Epithelial cell of esophagus (primary cell): Measurements from ENCODE around the gene PKN2.
A peak's percentile ranks its signal among the peaks of the same experiment; 100 is the strongest.

ENCODE experiments used
- DNase-seq: peaks from one replicate; pipeline ENCODE4 v3.0.0; 2010; ENCODE audit warnings: low read depth
- H3K4me3 ChIP-seq: 2 replicates; pipeline ENCODE4 v1.5.1; 2011; ENCODE audit warnings: mild to moderate bottlenecking, low read length, control low read depth
- CTCF ChIP-seq: IDR thresholded peaks from 2 replicates; pipeline ENCODE4 v1.5.1; 2011; ENCODE audit warnings: low read depth, mild to moderate bottlenecking, low read length, control low read depth, inconsistent platforms; ENCODE audit not compliant: insufficient read depth; ENCODE audit errors: missing control alignments

PKN2 gene

GRCh38 chr1:88673446-88673845, 10.6 kb upstream of the PKN2 start:
- TF ChIP-seq CTCF, result no peak
- DNase-seq, result no peak
- no peak overlapping the region for H3K4me3 ChIP-seq

GRCh38 chr1:88678405-88678804, 5.7 kb upstream of the PKN2 start:
- TF ChIP-seq CTCF, result no peak
- no peak overlapping the region for H3K4me3 ChIP-seq
- DNase-seq, result no peak

- H3K4me3 ChIP-seq, result no peak overlapping the region
- DNase-seq, result no peak
- TF ChIP-seq CTCF, result no peak
Measured at GRCh38 chr1:88680471-88680870, 3.6 kb upstream of the PKN2 start.

GRCh38 chr1:88680911-88681622, 3.0 kb upstream of the PKN2 start:
- DNase-seq, result peak; percentile 30
- no peak overlapping the region for H3K4me3 ChIP-seq
- no peak for TF ChIP-seq CTCF

- TF ChIP-seq CTCF, result no peak
- peak; percentile 64 for DNase-seq
- H3K4me3 ChIP-seq, result peak overlapping the region; percentile 75
Measured at GRCh38 chr1:88684482-88685258, 597 bp downstream of the PKN2 start.

GRCh38 chr1:88685259-88685620, 1.2 kb downstream of the PKN2 start:
- H3K4me3 ChIP-seq, result peak overlapping the region; percentile 75
- peak; percentile 8 for DNase-seq
- no peak for TF ChIP-seq CTCF
